Testis (tissue), 3 donors: ENCODE measurements around the gene GPHN. TPM values are rescaled to one million over a fixed set of nuclear protein-coding genes. Genes with fewer than 3 reads are reported as not detected.

Experiments used
- DNase-seq: peaks from one replicate; pipeline ENCODE4 v3.0.0-alpha.2; 2019
- H3K27ac ChIP-seq, 2 donors: fragments of 200-600 bp; sonication (generic); one replicate each; pipeline ENCODE4 v1.5.1; 2019
- H3K27me3 ChIP-seq: fragments of 200-600 bp; sonication (generic); one replicate; pipeline ENCODE4 v1.5.1; 2019
- H3K36me3 ChIP-seq: fragments of 200-600 bp; sonication (generic); one replicate; pipeline ENCODE4 v1.5.1; 2017; ENCODE audit warnings: low read depth; ENCODE audit errors: missing control alignments
- H3K4me1 ChIP-seq: fragments of 200-600 bp; sonication (generic); one replicate; pipeline ENCODE4 v1.5.1; 2019
- H3K4me3 ChIP-seq, 2 donors: fragments of 200-600 bp; sonication (generic); one replicate each; pipeline ENCODE4 v1.5.1; 2017 to 2019
- H3K9me3 ChIP-seq: fragments of 200-600 bp; sonication (generic); one replicate; pipeline ENCODE4 v1.5.1; 2017
- POLR2A ChIP-seq: fragments of 450-650 bp; IDR thresholded peaks from one replicate; pipeline ENCODE4 v1.6.1; 2017; ENCODE audit warnings: antibody characterized with exemption, mild to moderate bottlenecking, moderate library complexity
- WGBS, 2 donors: methylation state at CpG; one replicate each; pipeline ENCODE4 v1.1.5; 2018; 5-methylcytosine and 5-hydroxymethylcytosine counted together
- intact Hi-C: fragments of 100-400 bp; cut with DNase I; formaldehyde crosslinking; loops from one replicate; pipeline ENCODE4 v1.15.1; 2023; ENCODE audit warnings: low total_unique reads
- polyA plus RNA-seq: library from polyadenylated mRNA; stranded (reverse); fragments of 350-450 nt; fragmentation: Illumina TruSeq; extraction: RNeasy Lipid Tissue Mini Kit (QIAGEN cat#74804); gene quantifications from one replicate; pipeline ENCODE4 v1.2.3, GENCODE V29; 2014; ENCODE audit warnings: low read depth, low replicate concordance; ENCODE audit not compliant: insufficient read depth
- total RNA-seq, 2 donors: library from RNA; depleted of rRNA; stranded (reverse); fragments of >200 nt; gene quantifications; one replicate each; pipeline ENCODE4 v1.2.3, GENCODE V29; 2016
- TF ChIP-seq, protein P1 (sequence below), 3 experiments: fragments of 450-650 bp in 2 of 3; fragments of 200-600 bp in 1 of 3; sonication (generic) in 1 of 3; IDR thresholded peaks; one replicate each; pipeline ENCODE4 v1.5.1; 2016 to 2019; ENCODE audit warnings: antibody characterized with exemption in 3 of 3, mild to moderate bottlenecking in 2 of 3, moderate library complexity in 1 of 3

Gene GPHN
- total and polyA plus RNA-seq, 3 donors from 2014 or later = 14.2 to 26.5 (median 25.4) TPM

DNA sequence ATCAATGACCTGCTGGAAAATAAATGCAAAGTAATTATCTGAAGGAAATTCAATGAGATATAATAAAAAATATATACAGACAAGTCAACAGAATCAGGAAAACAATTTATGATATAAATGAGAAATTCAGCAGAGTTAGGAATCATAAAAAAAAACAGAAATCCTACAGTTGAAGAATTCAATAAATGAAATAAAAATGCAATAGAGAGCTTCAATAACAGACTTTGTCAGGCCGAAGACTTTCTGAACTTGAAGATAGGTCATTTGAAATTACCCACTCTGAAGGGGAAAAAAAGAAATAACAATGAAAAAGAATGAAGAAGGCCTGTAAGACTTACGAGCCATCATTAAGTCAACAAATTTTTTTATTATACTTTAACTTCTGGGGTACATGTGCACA, 665.8 kb downstream of the GPHN start:
- no peaks in the 10 kb centered on the region for H3K36me3 ChIP-seq
- H3K9me3 ChIP-seq = no peaks in the 10 kb centered on the region
- no peak for DNase-seq
- TF ChIP-seq POLR2A = no peak
- TF ChIP-seq, protein P1, sequence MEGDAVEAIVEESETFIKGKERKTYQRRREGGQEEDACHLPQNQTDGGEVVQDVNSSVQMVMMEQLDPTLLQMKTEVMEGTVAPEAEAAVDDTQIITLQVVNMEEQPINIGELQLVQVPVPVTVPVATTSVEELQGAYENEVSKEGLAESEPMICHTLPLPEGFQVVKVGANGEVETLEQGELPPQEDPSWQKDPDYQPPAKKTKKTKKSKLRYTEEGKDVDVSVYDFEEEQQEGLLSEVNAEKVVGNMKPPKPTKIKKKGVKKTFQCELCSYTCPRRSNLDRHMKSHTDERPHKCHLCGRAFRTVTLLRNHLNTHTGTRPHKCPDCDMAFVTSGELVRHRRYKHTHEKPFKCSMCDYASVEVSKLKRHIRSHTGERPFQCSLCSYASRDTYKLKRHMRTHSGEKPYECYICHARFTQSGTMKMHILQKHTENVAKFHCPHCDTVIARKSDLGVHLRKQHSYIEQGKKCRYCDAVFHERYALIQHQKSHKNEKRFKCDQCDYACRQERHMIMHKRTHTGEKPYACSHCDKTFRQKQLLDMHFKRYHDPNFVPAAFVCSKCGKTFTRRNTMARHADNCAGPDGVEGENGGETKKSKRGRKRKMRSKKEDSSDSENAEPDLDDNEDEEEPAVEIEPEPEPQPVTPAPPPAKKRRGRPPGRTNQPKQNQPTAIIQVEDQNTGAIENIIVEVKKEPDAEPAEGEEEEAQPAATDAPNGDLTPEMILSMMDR (IDR thresholded peaks at IDR 0.05) = no peak
- H3K27ac ChIP-seq = no peak overlapping the region
- H3K4me3 ChIP-seq = no peak overlapping the region
- 90 to 96% methylated on average over 2 of the region's 2 CpGs for WGBS, 2 donors
- no peaks in the 10 kb centered on the region for H3K27me3 ChIP-seq
- no peaks in the 10 kb centered on the region for H3K4me1 ChIP-seq
- intact Hi-C loops = no loop called here

DNA sequence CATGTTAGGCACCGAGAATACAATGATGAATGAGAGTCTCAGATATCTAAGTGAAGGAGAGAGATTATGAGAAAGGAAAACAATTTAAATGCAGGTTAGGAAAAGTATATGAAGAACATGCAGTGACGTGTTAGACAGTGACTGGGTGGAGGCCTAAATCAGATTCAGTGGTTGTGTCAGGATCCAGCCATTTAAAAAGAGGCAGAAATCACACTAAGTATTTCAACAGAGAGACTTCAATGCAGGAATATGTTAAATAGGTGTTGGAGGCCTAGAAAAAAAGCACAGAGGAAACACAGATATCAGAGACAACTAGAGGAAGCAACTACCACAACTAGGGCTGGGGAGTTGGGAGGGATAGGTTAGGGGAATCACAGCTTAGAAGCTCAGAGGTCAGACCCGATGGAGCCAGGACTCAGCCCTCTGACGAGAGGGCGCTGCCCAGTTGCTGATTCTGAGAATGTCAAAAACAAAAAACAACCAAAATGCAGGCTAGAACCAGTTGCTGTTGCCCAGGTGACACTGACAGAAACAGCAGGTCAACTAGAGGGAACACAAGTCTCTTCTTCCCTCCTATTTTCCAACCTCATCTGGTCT, 678.3 kb downstream of the GPHN start:
- H3K4me3 ChIP-seq = no peak overlapping the region
- H3K27ac ChIP-seq = no peak overlapping the region
- no peaks in the 10 kb centered on the region for H3K36me3 ChIP-seq
- H3K27me3 ChIP-seq = no peaks in the 10 kb centered on the region
- no peaks in the 10 kb centered on the region for H3K4me1 ChIP-seq
- DNase-seq = no peak
- 82 to 88% methylated on average over 5 of the region's 5 CpGs for WGBS, 2 donors
- no peaks in the 10 kb centered on the region for H3K9me3 ChIP-seq
- intact Hi-C loops = no loop called here
- TF ChIP-seq POLR2A = no peak
- TF ChIP-seq, protein P1 (IDR thresholded peaks at IDR 0.05) = no peak

DNA sequence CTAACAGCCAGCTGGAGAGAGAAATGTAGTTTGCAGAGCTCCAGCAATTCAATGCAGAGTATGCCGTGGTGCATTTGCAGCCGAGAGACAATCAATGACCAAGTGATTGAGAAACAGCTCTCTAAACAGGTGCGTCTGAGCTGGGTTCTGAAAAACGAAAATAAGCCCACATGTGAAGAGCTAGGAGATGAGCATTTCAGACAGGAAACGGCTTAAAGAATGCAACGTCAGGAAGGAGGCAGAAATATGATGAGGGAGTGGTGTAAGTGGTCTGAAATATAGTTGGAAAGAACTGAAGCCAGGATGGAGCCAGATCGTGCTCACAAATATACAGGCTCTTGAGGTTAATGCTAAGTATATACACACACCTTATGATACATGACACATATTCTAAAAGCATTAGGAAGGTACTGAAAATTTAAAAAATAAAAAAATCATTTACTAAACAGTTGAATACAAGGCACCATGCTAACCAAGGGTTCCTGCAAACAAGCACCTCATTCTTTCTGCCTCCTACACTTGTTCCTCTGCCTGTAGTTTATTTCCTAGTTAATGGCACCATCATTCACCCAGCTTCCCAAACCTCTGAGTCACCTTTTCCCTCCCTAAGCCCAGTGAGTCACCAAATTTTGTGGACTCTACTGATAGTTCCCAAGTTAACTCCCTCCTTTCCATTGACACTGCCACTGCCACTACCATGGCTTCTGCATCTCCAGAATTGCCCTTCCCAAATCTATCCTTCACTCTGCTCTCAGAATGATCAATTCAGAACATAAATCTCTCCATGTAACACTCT, 679.0 kb downstream of the GPHN start:
- Histone ChIP-seq H3K9me3 (no peaks in the 10 kb centered on the region), H3K36me3 (no peaks in the 10 kb centered on the region), H3K27me3 (no peaks in the 10 kb centered on the region), H3K4me3 (no peak overlapping the region), H3K4me1 (no peaks in the 10 kb centered on the region), H3K27ac (no peak overlapping the region)
- intact Hi-C loops = no loop called here
- TF ChIP-seq, protein P1 (IDR thresholded peaks at IDR 0.05) = no peak
- TF ChIP-seq POLR2A = no peak
- DNase-seq = no peak
- 63 to 75% methylated on average over 7 of the region's 7 CpGs for WGBS, 2 donors

DNA sequence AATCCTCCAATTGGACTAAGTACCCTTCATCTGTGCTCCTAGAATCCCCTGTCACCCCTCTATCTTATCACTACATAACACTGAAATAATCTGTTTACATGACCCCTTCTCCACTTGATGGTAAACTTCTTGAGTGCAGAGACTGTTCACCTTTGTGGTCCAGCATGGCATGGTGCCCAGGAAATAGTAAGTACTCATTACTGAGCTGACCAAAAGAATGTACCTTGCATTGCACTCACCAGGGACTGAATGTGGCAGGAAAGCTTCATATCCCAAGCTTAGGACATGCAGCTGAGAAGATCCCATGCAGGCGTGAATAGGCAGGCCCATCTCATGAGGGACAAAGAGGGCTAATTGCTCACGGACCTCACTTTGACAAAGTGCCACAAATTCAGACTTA, 679.9 kb downstream of the GPHN start:
- Histone ChIP-seq H3K27ac (no peak overlapping the region), H3K4me1 (no peaks in the 10 kb centered on the region), H3K9me3 (no peaks in the 10 kb centered on the region), H3K36me3 (no peaks in the 10 kb centered on the region), H3K4me3 (no peak overlapping the region), H3K27me3 (no peaks in the 10 kb centered on the region)
- DNase-seq = no peak
- TF ChIP-seq, protein P1 (IDR thresholded peaks at IDR 0.05) = no peak
- no peak for TF ChIP-seq POLR2A
- 87 to 92% methylated on average over 2 of the region's 2 CpGs for whole genome bisulfite sequencing, 2 donors
- intact Hi-C loops = no loop called here
